NCI-H1694 treated with DMSO at 0.1 percent for 48 hours (cell line): ENCODE data around the gene CMSS1.

Experiments used
- DNase-seq: peaks from one replicate; lab custom pipeline; 2025; lab: John Stamatoyannopoulos, UW

Gene CMSS1

DNA sequence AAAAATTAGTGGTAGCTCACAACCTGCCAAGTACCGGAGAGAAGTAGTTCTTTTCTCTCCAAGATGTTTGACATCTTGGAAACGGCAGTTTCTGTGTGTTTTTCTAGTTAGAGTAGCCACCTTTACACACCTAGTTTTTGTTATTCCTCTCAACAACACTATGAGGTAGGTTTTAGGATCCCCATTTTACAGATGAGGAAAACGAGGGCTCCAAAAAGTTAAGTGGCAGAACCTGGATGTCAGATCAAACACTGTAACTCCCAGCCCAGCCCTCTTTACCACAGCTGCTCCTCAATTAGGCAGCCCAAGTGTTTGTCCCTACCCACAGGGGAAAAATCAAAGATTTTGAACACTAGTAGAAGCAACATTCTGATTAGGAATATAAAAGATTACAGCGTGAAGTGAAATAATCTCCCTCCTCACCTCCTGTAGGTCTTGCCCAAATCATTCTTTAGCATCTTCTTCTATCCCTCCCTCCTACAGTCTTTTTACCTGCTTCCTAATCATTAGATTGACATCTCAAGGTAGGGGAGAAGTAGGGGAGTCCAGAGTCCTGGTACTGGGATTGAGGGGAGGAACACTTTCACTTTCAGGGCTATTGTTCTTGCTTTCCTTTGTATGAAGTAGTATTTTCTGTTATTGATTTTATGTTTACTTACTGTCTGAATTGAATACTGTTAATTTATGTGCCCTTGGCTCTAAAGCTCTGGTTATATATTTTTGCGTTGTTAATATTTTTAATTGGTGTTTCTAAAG is 142.6 kb downstream of the CMSS1 start:
- DNase-seq, result no peak

DNA sequence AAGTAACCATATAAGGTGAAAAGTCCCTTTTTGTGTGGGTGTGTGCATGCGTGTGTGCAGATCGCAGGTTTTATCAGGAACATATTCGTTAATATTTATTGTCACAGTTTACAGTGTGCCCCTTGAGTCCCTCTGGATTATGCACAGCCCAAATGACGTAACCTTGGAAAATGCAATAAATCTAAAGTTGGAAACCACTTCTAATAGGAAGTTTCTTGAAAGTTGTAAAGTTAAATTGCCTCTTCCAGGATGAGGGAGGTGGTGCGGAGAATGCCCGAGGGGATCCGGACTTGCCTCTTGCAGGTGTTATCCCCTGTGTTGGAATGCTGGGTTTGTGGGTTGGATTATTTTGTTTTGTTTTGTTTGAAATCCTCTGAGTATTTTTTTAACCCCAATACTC is 143.3 kb downstream of the CMSS1 start:
- no peak for DNase-seq

DNA sequence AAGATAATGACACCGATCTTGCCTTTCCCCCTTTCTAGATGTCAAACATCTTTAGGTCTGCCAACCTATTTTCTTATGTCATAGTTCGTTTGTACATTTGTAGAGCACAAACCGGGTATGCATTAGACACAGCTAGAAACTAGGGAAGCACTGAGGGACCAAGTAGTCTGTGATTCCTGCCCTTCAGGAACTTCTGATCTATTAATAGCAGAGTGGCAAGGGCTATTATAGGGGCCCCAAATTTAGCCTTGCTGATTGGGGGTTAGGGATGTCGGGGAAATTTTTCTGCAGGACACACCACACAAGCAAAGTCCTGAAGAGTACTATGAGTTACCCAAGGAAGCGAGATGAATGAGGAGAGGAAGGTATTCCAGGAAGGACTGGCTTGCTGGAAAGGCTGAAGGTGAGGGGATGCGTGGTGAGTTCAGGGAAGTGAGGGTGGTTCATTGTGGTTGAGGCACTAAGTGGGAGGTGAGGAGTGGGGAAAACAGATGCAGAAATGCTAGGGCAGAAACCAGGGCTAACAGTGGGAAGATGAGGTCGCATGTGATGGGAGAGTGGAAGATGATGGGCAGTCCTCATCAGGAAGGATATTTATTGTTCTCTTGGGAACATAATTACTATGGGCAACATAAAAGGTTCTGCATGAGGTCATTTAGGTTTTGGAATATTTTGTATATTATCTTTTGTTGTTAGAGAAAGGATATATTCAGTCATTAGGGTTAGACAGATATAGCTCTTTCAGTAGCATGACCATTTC is 144.3 kb downstream of the CMSS1 start:
- DNase-seq, result no peak

DNA sequence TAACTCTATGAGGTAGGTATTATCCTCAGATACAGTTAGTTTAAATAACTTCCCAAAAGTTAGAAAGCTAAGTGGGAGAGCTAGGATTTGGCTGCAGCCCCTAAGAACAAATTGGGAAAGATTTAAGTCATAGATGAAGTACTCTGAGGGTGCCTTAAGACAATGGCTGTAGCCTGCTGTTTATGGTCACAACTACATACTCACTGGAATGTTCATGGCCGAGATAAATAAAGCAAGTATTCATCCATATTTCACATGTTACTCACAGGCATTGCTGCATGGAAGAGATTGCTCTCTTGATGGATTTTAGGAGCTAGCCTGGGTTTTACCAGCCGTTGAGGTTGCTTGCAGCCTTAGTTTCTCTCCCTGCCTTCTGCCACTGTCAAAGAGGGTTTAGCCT is 145.0 kb downstream of the CMSS1 start:
- DNase-seq, result no peak

DNA sequence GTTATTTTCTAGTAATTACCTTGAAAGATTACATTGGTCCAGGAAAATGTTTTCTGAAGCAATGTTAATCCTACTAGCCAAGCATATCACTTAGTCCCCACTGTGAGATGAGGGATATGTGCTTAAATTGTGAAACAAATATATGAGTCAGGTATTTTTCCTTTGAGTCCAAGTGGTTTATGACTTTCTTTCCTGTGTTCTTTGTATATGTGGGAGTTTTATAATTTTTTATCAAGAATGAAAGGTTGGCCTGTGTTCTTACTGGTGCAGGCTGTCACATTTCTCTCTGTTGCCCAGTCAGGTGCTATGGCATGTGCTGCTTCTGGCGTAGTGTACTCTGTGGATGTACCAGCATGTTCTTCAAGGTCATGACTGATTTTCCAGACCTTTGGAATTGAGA is 147.4 kb downstream of the CMSS1 start:
- no peak for DNase-seq

DNA sequence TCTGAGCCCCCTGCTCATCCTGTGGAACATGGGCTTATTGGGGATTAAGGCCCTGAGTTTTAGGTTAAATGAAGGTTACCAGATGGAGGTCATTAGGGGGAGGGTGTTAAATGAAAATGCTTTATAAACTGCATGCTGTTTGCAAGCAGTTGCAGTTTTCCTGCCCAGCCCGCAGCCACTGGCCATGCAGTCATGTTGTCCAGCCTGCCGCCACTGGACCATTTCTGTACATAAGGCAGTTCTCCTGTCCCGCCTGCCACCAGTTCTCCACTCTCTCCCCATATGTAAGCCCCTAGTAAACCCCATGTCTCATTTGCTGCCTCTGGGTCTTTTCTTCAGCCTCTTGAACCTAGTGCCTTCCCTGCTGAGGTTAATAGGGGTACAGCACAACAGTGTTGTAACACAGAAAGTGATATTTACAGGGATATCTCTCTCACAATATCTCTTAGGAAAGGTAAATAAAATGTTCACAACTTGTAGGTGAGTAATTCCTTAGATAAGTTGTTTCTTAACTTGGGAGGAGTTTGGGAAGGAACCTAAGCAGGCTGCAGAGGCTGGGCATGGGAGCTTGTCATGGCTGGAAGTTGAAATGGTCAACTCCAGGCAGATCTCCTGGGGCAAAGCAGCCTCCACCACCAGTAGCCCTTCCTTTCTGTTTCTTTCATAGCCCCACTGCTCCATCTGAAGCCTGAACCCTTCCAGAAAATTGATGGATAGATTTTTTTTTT is 148.2 kb downstream of the CMSS1 start:
- no peak for DNase-seq

DNA sequence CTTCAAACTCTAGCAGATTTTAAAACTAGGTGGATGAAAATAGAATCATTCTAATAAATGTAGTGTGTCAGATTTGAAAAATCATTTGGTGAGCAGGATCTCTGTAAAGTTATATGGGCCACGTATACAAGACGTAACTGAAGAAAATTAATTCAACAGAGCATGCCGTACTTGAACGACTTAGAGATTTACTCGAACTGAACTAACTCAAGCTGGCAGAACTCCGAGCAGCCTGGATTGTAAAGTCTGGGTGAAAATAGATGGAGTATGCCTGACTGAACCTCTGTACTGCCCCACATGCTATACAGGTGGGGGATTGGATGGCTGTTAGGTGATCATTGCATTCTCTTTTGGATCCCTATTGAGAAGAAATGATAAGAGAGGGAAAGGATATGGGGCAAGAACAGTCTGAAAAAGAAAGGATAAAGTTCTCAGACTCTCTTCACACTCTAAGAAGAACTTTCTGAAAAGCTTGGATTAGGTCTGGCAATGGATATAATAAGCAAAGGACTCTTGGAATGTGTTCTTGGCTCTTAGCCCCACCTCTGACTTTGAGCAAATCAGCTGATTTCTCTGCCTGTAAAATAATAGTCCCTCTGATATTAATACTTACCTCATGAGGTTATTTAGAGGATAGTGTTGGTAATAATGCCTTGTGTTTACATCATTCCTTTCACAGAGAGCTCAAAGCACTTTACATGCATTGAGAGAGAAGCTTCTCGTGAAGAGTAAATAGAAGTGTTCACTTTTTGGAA is 149.2 kb downstream of the CMSS1 start:
- no peak for DNase-seq

DNA sequence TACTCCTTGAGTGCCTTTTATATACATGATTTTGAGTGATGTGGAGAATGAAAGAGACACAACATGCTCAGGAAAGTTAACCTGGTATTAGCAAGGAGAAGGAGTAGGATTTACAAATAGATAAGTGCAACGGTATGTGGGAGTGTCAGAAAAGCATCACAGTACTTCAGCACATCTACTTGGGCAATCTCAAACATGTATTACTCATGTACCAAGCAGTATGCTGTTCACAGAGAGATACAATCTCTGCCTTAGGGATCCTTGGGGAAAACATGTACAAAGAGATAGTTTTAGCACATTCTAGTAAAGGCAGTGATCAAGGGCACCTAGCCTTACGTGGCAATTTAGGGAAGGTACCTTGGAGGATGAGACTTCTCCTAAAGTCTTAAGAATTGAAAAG is 150.1 kb downstream of the CMSS1 start:
- no peak for DNase-seq

DNA sequence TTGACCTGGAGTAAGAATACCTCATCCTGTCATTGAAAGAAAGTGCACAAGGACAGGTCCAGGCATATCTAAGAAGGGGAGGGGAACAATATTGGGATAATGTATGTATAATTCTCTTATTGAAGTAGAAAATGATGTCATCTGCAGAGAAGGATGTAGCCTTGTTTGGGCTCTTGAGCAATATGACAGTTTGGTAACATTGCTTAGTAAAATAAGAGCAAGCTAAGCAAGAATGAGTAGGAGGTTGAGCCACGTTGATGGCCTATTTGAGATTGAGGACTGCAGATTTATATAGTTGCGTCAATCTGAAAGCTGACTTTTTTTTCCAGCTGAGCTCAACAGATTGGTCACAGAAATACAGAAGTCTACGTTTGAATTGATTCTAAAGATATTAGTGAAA is 151.5 kb downstream of the CMSS1 start:
- no peak for DNase-seq

DNA sequence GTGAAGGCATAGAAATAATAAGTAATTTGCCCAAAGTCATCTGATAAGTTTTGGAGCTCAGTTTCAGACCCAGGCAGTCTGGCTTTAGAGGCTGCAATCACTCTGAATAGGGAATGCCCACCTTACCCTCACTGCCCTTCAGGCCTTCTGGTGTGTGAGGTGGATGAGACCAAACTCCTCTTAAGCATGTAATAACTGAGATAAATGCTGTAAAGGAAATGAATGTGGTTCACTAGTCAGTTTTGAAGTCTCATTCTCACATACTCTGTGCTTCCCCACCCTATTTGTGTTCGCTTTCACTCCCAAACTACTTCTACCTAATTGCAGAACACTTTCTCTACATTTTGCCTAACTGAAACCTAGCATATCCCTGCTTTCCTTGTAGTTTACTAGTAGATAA is 152.5 kb downstream of the CMSS1 start:
- no peak for DNase-seq

DNA sequence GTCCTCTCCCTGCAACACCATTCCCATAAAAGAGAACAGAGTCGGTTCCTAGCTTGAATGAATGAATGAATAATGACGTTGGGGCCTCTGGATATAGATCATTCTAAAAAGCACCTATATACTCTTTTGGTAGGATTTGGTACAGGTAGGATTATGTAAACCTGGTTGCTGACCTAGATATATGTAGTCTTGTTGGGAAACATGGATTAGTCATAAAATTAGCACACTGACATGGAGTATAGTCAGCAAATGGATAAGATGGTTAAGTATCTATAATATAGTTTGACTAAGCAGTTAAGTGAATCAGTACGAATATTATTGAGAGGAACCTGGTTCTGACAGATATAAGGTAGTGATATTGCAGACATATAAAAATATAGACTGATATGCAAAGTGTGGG is 154.1 kb downstream of the CMSS1 start:
- no peak for DNase-seq

DNA sequence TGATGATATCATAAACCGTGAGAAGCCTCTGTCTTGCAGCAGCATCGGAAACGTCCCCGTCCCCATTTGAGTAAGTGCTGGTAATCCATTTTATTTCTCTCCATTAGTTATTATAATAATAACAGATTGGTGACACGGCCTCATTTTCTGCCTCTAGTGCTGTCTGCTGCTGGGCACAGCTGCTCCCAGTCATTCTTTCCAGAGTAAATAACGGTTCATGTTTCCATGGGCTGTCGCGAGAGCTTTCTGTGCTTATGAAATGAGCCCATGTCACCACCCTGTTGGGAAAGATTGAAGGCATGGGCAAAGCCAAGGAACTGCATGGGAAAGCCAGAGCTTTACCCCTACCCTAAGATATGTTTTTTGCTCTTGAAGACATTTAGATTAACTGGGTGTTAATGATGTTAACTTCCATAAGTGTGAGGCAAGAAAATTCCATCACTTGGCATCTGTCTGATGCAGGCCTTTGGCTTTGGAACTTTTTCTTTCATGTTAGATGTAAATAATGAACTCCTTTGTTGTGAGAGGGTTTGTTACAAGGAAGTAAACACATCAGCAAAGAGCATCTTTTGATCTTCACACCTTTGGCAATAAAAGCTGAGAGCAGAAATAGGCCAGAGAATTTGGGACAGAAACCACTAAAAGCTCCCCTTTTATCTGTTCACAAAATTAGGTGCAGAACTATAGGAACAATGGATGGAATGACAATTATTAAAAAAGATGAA is 154.9 kb downstream of the CMSS1 start:
- no peak for DNase-seq

DNA sequence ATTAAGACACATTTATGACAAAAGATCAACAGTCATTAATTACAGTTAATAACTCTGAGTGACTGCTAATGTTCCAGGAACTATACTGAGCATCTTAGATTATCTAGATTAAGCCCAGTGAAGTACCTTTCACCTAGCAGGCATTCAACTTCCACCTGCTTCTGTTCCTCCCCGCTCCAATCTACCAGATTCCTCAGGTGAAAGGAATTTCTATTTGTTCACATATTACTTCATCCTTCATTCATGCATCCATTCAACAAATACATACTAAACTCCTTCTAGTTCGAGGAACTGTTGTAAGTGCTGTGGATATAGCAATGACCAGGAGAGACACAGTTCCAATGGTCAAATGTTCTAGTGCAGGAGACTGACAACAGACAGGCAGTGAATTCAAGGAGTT is 157.3 kb downstream of the CMSS1 start:
- DNase-seq, result no peak

DNA sequence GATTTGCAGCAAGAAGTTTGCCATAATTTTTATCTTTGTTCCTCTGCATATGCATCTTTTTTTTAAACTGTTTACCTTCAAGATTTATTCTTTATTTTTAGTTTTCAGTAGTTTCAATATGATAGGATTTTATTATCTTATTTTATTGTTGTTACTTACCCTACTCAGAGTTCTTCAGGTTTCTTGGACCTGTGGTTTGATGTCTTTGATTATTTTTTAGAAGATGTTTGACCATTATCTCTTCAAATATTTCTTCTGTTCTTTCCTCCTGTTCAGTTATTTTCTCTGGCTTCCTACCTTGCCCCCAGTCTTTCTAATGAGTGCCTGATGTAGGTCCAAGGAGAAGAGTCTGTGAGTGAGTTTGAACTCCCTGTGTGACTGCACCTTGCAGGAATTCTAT is 158.9 kb downstream of the CMSS1 start:
- DNase-seq, result no peak

DNA sequence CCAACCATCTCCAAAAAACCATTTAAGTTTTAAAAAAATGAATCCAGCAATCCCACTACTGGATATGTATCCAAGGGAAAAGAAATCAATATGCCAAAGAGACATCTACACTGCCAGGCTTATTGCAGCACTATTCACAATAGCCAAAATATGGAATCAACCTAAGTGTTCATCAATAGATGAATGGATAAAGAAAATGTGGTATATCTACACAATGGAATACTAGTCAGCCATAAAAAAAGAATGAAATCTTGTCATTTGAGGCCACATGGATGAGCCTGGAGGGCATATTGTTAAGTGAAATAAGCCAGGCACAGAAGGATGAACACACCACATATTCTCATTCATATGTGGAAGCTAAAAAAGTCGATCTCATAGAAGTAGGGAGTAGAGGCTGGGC is 160.6 kb downstream of the CMSS1 start:
- DNase-seq, result no peak

DNA sequence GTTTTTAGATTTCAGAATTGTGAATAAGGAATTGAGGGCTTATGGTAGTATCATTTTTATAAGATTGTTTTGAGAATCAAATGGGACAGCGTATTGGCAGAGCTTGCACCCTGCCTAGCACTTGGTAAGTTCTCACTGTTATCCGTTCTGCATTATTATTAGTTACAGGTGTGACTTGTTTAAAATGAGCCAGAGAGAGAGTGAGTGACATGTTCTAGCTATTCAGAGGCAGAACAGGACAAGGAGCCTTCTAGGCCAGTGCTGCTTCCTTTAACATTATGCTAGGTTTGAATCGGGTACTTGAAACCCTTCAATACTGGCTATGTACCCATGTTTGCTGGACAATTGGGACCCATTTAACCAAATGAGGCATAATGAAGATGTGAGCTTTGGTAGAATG is 162.9 kb downstream of the CMSS1 start:
- no peak for DNase-seq

DNA sequence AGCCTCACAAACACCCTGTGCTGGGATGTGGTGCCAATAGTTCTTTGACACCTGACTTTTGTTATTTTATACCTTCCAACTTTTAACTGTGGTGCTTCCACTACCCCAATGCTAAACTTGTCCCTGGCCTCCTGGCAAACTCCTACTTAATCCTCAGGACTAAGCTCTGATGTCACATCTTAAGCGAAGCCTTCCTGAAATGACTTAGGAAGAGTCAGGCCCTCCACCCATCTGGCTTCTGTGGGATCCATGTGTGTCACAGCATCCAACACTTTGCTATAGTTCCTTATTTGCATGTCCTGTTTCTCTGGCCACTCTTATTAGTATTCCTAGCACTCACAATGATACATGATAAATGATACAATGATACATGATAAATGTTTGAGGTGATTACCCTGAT is 163.5 kb downstream of the CMSS1 start:
- DNase-seq, result no peak

DNA sequence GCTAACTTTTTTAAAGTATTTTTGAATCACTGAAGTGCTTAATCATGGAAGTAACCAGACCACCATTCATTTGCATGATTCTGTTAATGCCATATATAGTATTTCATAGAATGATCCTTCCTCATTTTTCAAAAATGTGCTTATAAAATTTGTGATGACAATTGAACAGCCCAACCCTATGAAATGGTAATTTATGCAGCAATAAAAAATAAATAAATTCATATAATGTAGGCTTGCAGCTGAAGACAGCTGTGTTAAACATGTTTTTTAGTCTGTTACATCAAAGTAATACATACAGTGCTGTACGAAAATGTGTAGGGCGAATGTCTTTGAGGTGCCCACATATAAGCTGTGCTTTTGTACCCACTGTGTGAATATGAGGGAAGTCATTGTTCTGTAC is 165.0 kb downstream of the CMSS1 start:
- DNase-seq, result no peak

DNA sequence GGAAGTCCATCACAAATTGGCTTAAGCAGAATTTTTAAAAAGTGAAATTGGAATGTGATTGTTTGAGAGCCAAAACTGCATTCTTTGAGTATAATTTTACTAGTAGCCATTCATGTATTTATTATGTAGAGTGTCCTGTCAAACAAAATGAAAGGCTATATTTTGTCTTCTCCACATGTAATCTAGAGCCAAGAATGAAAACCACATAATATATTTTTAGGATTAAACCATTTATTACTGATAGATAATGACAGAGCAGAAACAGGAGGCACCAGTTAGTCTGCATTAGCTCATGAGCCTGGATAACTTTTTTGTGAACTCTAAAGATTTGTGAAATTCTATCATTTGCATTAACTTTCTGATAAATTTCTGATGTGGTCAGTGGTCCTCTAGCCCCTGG is 166.5 kb downstream of the CMSS1 start:
- no peak for DNase-seq

DNA sequence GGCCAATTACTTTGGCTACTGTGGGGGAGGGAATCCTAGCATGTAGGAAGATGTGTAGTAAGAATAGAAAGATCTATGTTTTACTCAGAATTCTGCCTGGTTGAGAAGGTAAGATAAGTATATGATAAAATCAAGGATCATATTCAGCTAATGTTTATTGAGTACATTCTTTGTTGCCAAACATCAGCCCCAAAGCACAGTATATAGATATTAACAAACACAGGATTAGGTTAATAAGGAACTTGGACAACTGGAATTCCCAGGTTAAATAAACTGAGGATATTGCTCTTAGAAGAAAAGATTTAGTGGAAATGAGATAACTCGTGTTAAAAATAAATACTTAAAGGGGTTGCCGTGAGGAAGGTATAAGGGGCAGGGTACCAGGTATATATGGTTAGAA is 167.0 kb downstream of the CMSS1 start:
- DNase-seq, result no peak

DNA sequence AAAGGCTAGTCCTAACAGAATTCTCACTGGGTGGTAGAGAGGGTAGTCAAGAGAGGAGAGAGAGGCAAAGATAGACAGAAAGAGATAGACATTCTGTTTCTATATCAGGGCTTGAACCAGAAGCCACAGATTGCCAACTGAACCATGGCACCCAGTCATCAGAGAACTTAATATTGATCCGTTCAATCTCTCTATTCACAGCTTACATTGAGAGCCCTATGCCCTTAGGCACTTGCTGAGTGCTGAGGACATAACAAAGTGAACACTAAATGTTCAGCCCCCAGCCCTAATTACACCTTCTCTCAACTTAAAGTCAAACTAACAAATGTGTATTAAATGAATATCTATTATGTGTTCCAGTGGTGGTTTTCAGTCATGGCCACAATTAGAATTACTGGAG is 172.5 kb downstream of the CMSS1 start:
- no peak for DNase-seq

DNA sequence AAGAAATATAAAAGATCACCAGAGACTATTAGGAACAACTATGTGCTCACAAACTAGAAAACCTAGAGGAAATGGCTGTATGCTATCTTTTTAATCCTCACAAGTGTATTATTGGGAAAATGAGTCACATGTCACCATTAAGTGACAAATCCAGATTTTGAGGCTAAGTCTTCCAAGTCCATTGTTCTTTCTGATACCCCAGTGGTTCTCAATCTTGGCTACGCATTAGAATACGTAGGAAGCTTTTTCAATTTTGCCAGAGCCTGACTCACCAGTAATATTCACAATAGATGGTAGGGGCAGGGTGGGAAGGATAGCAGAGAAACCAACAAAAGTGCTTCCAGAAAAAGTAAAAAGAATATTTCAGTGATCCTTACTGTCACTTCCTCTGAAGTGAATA is 179.6 kb downstream of the CMSS1 start:
- no peak for DNase-seq
